HL-60/S4 treated with phorbol 12-myristate 13-acetate at 8.2 ng/mL for 4 days and 3 days (cell line): Measurements from ENCODE around the gene CLSTN2.

Source experiments
- in situ Hi-C: fragments of 300-500 bp; cut with MboI; formaldehyde crosslinking; loops from 2 replicates; pipeline ENCODE4 v1.15.0; 2022; ENCODE audit warnings: low sequenced_read_pairs

Gene CLSTN2

GRCh38 chr3:140270329-140270728 lies 335.3 kb downstream of the CLSTN2 start:
- in situ Hi-C loops: no loop called here

GRCh38 chr3:140273542-140274195 lies 338.7 kb downstream of the CLSTN2 start:
- in situ Hi-C loops: no loop called here

GRCh38 chr3:140274429-140274828 lies 339.4 kb downstream of the CLSTN2 start:
- in situ Hi-C loops: no loop called here

- in situ Hi-C loops: no loop called here
These were observed 341.7 kb downstream of the CLSTN2 start for GRCh38 chr3:140276703-140277102.

GRCh38 chr3:140277886-140278285 lies 342.9 kb downstream of the CLSTN2 start:
- in situ Hi-C loops: no loop called here

- in situ Hi-C loops: no loop called here
These were observed 349.4 kb downstream of the CLSTN2 start for GRCh38 chr3:140284372-140284771.

- in situ Hi-C loops: no loop called here
These were observed 350.4 kb downstream of the CLSTN2 start for GRCh38 chr3:140285380-140285779.

GRCh38 chr3:140288595-140288994 lies 353.6 kb downstream of the CLSTN2 start:
- in situ Hi-C loops: no loop called here

- in situ Hi-C loops: no loop called here
These were observed 355.1 kb downstream of the CLSTN2 start for GRCh38 chr3:140290105-140290504.

GRCh38 chr3:140292170-140292569 lies 357.2 kb downstream of the CLSTN2 start:
- in situ Hi-C loops: no loop called here

GRCh38 chr3:140292684-140293083 lies 357.7 kb downstream of the CLSTN2 start:
- in situ Hi-C loops: no loop called here

GRCh38 chr3:140294058-140294457 lies 359.1 kb downstream of the CLSTN2 start:
- in situ Hi-C loops: no loop called here

- in situ Hi-C loops: no loop called here
These were observed 361.9 kb downstream of the CLSTN2 start for GRCh38 chr3:140296796-140297352.

- in situ Hi-C loops: no loop called here
These were observed 363.1 kb downstream of the CLSTN2 start for GRCh38 chr3:140298043-140298442.

- in situ Hi-C loops: no loop called here
These were observed 363.6 kb downstream of the CLSTN2 start for GRCh38 chr3:140298569-140299070.

GRCh38 chr3:140303875-140304274 lies 368.9 kb downstream of the CLSTN2 start:
- in situ Hi-C loops: no loop called here

GRCh38 chr3:140308535-140308934 lies 373.6 kb downstream of the CLSTN2 start:
- in situ Hi-C loops: no loop called here

- in situ Hi-C loops: no loop called here
These were observed 376.4 kb downstream of the CLSTN2 start for GRCh38 chr3:140311428-140311827.

- in situ Hi-C loops: no loop called here
These were observed 381.0 kb downstream of the CLSTN2 start for GRCh38 chr3:140315955-140316354.

- in situ Hi-C loops: no loop called here
These were observed 381.5 kb downstream of the CLSTN2 start for GRCh38 chr3:140316466-140316865.

- in situ Hi-C loops: no loop called here
These were observed 381.9 kb downstream of the CLSTN2 start for GRCh38 chr3:140316868-140317400.

- in situ Hi-C loops: no loop called here
These were observed 384.8 kb downstream of the CLSTN2 start for GRCh38 chr3:140319739-140320138.
